ENCODE data around the gene RNF215.
A peak's percentile ranks its signal among the peaks of the same experiment; 100 is the strongest.

Gene RNF215

GRCh38 chr22:30424534-30425326, 37.5 kb upstream of the RNF215 start:
- H3K36me3 Mint-ChIP-seq (ENCODE audit: low read depth) = peaks cover 76% of the 10 kb centered on the region
- DNase-seq = peak; percentile 51
- peaks cover 61% of the 10 kb centered on the region for H3K4me1 Mint-ChIP-seq (ENCODE audit: low read depth)
- peak overlapping the region; percentile 94 for H3K4me3 Mint-ChIP-seq
- H3K27me3 Mint-ChIP-seq = no peaks in the 10 kb centered on the region
- H3K27ac Mint-ChIP-seq = peak overlapping the region; percentile 99
- H3K9me3 Mint-ChIP-seq = no peaks in the 10 kb centered on the region

- peak; percentile 96 for DNase-seq
- Mint-ChIP-seq H3K27ac (peak overlapping the region; percentile 99), H3K4me1 (ENCODE audit: low read depth) (peaks cover 63% of the 10 kb centered on the region), H3K36me3 (ENCODE audit: low read depth) (peaks cover 77% of the 10 kb centered on the region), H3K9me3 (no peaks in the 10 kb centered on the region), H3K27me3 (no peaks in the 10 kb centered on the region), H3K4me3 (peak overlapping the region; percentile 94)
Observed at GRCh38 chr22:30423959-30424533, 36.8 kb upstream of the RNF215 start.

GRCh38 chr22:30423301-30423958, 36.2 kb upstream of the RNF215 start:
- H3K9me3 Mint-ChIP-seq = no peaks in the 10 kb centered on the region
- H3K4me3 Mint-ChIP-seq = peak overlapping the region; percentile 94
- peaks cover 77% of the 10 kb centered on the region for H3K36me3 Mint-ChIP-seq (ENCODE audit: low read depth)
- no peaks in the 10 kb centered on the region for H3K27me3 Mint-ChIP-seq
- H3K27ac Mint-ChIP-seq = peak overlapping the region; percentile 99
- no peak for DNase-seq
- peaks cover 63% of the 10 kb centered on the region for H3K4me1 Mint-ChIP-seq (ENCODE audit: low read depth)

- DNase-seq = peak; percentile 77
- H3K27ac Mint-ChIP-seq = peak overlapping the region; percentile 99
- H3K36me3 Mint-ChIP-seq (ENCODE audit: low read depth) = peaks cover 78% of the 10 kb centered on the region
- H3K4me1 Mint-ChIP-seq (ENCODE audit: low read depth) = peaks cover 63% of the 10 kb centered on the region
- no peaks in the 10 kb centered on the region for H3K9me3 Mint-ChIP-seq
- peak overlapping the region; percentile 94 for H3K4me3 Mint-ChIP-seq
- H3K27me3 Mint-ChIP-seq = no peaks in the 10 kb centered on the region
Observed at GRCh38 chr22:30422481-30423300, 35.5 kb upstream of the RNF215 start.

- H3K9me3 Mint-ChIP-seq = no peaks in the 10 kb centered on the region
- H3K4me3 Mint-ChIP-seq = peak overlapping the region; percentile 94
- H3K27ac Mint-ChIP-seq = peak overlapping the region; percentile 99
- no peaks in the 10 kb centered on the region for H3K27me3 Mint-ChIP-seq
- peaks cover 56% of the 10 kb centered on the region for H3K4me1 Mint-ChIP-seq (ENCODE audit: low read depth)
- peaks cover 78% of the 10 kb centered on the region for H3K36me3 Mint-ChIP-seq (ENCODE audit: low read depth)
- no peak for DNase-seq
Observed at GRCh38 chr22:30421695-30422480, 34.7 kb upstream of the RNF215 start.

- Mint-ChIP-seq H3K4me1 (ENCODE audit: low read depth) (peaks cover 49% of the 10 kb centered on the region), H3K27ac (peak overlapping the region; percentile 99), H3K36me3 (ENCODE audit: low read depth) (peaks cover 79% of the 10 kb centered on the region), H3K9me3 (no peaks in the 10 kb centered on the region), H3K4me3 (peak overlapping the region; percentile 59), H3K27me3 (no peaks in the 10 kb centered on the region)
- DNase-seq = no peak
Observed at GRCh38 chr22:30420347-30421125, 33.3 kb upstream of the RNF215 start.

- no peaks in the 10 kb centered on the region for H3K27me3 Mint-ChIP-seq
- no peaks in the 10 kb centered on the region for H3K9me3 Mint-ChIP-seq
- peak overlapping the region; percentile 23 for H3K27ac Mint-ChIP-seq
- DNase-seq = no peak
- no peak overlapping the region for H3K4me3 Mint-ChIP-seq
- H3K4me1 Mint-ChIP-seq (ENCODE audit: low read depth) = peaks cover 55% of the 10 kb centered on the region
- peaks cover 96% of the 10 kb centered on the region for H3K36me3 Mint-ChIP-seq (ENCODE audit: low read depth)
Observed at GRCh38 chr22:30416837-30417236, 29.6 kb upstream of the RNF215 start.

GRCh38 chr22:30416403-30416802, 29.2 kb upstream of the RNF215 start:
- H3K4me1 Mint-ChIP-seq (ENCODE audit: low read depth) = peaks cover 53% of the 10 kb centered on the region
- DNase-seq = no peak
- no peaks in the 10 kb centered on the region for H3K27me3 Mint-ChIP-seq
- H3K9me3 Mint-ChIP-seq = no peaks in the 10 kb centered on the region
- no peak overlapping the region for H3K4me3 Mint-ChIP-seq
- peaks cover 95% of the 10 kb centered on the region for H3K36me3 Mint-ChIP-seq (ENCODE audit: low read depth)
- no peak overlapping the region for H3K27ac Mint-ChIP-seq

- no peaks in the 10 kb centered on the region for H3K9me3 Mint-ChIP-seq
- peaks cover 40% of the 10 kb centered on the region for H3K4me1 Mint-ChIP-seq (ENCODE audit: low read depth)
- H3K27ac Mint-ChIP-seq = peak overlapping the region; percentile 85
- no peak overlapping the region for H3K4me3 Mint-ChIP-seq
- H3K27me3 Mint-ChIP-seq = no peaks in the 10 kb centered on the region
- no peak for DNase-seq
- peaks cover 97% of the 10 kb centered on the region for H3K36me3 Mint-ChIP-seq (ENCODE audit: low read depth)
Observed at GRCh38 chr22:30414525-30415047, 27.4 kb upstream of the RNF215 start.

GRCh38 chr22:30413745-30414524, 26.7 kb upstream of the RNF215 start:
- DNase-seq = no peak
- Mint-ChIP-seq H3K9me3 (no peaks in the 10 kb centered on the region), H3K27me3 (no peaks in the 10 kb centered on the region), H3K4me1 (ENCODE audit: low read depth) (peaks cover 39% of the 10 kb centered on the region), H3K4me3 (peak overlapping the region; percentile 21), H3K27ac (peak overlapping the region; percentile 85), H3K36me3 (ENCODE audit: low read depth) (peaks cover 97% of the 10 kb centered on the region)

- no peak for DNase-seq
- peaks cover 45% of the 10 kb centered on the region for H3K4me1 Mint-ChIP-seq (ENCODE audit: low read depth)
- no peak overlapping the region for H3K4me3 Mint-ChIP-seq
- no peaks in the 10 kb centered on the region for H3K27me3 Mint-ChIP-seq
- peak overlapping the region; percentile 85 for H3K27ac Mint-ChIP-seq
- H3K9me3 Mint-ChIP-seq = no peaks in the 10 kb centered on the region
- H3K36me3 Mint-ChIP-seq (ENCODE audit: low read depth) = peaks cover 96% of the 10 kb centered on the region
Observed at GRCh38 chr22:30413001-30413400, 25.8 kb upstream of the RNF215 start.

- Mint-ChIP-seq H3K4me1 (ENCODE audit: low read depth) (peaks cover 44% of the 10 kb centered on the region), H3K36me3 (ENCODE audit: low read depth) (peaks cover 93% of the 10 kb centered on the region), H3K9me3 (no peaks in the 10 kb centered on the region), H3K4me3 (no peak overlapping the region), H3K27ac (no peak overlapping the region), H3K27me3 (no peaks in the 10 kb centered on the region)
- DNase-seq = no peak
Observed at GRCh38 chr22:30411780-30412179, 24.6 kb upstream of the RNF215 start.
